HG03066 (cell line): ENCODE data around the gene PRAMEF4.
"Not testable (repeated sequence)": the region's sequence is repeated elsewhere in the genome, so short reads cannot be mapped to it uniquely, and the experiment has no call there.

Experiments used
- ATAC-seq: cut with Tn5 transposase; IDR thresholded peaks from one replicate; pipeline ENCODE4 v1.9.1; 2021; ENCODE audit warnings: low read depth; ENCODE audit not compliant: unreplicated experiment

The PRAMEF4 gene

DNA sequence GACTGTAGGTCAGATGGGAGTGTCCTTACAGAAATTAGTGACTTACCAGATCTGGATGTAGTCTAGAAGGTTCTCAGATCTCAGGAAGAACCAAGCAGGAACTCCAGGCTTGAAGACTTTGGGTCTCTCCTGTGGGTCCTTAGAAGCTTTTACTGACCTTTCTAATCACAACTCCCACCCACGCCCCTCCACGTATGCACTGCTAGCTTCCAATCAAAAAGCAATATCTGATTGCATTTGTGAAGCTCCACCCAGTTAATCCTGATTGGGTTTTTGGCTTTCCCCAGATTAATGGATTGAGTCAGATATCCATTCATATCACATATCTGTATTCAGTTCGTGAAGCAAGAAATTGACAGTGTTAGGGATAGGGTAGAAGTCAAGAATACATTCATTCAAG is at the start of gene PRAMEF4:
PRAMEF4 (minus strand) TSS at position 101 of the 400 bp plus-strand sequence. CDS start 2,807 bp downstream, outside the sequence.
- not testable (repeated sequence) for ATAC-seq

DNA sequence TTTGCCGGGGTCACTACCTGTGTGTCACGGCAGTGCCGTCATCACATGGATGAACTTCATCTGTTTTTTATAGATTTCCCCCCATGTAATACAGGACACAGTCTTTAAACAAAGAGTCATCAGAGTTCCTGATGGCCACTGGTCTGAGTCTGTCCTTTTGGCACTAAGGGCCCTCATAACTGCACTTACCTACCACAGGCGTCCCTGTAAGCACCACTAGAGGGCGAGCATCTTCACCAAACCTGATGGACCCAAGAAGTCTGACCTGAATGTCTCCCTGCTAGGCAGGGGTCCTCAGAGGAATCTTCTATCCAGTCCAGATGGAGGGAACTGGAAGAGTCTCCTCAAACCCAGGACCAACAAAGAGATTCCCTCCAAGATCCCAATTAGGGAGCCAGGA is 38.4 kb upstream of the PRAMEF4 start:
- not testable (repeated sequence) for ATAC-seq

DNA sequence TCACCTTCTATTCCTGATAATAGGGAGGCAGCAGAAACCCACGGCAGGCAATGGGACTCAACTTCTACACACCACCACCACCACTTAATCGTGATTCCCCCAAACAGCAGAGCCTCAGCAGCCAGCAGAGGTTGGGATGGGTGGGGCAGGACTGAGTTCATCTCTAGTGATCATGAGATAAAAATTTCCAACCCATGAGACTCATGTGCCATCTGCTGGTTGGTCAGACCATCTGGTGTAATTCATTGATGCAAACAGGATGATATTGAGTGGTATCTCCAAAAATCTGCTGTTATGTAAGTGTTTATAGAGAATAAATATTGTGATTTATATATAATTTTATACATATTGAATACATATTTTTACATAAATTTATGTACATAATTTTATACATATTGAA is 35.7 kb upstream of the PRAMEF4 start:
- ATAC-seq = not testable (repeated sequence)

DNA sequence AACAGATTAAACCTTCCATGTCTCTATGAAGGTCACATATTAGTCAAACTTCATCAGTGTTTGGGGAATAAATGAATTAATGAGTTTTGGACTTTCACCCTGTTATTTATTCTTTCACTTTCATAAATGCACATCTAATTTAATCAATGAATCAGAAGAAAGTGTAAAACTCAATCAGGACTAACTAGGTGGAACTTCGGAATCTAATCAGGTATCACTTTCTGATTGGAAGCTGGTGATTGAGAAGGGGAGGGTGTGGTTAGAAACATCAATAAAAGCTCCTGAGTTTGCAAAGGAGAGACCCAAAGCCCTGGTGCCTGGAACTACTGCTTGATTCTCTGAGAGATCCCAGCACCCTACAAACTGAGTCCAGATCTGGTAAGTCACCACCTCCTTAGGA is 30.3 kb upstream of the PRAMEF4 start, which contains the start of gene PRAMEF7:
PRAMEF7 (plus strand) TSS at position 301 of the 400 bp plus-strand sequence. CDS start 1,083 bp downstream, outside the sequence.
- ATAC-seq = not testable (repeated sequence)

DNA sequence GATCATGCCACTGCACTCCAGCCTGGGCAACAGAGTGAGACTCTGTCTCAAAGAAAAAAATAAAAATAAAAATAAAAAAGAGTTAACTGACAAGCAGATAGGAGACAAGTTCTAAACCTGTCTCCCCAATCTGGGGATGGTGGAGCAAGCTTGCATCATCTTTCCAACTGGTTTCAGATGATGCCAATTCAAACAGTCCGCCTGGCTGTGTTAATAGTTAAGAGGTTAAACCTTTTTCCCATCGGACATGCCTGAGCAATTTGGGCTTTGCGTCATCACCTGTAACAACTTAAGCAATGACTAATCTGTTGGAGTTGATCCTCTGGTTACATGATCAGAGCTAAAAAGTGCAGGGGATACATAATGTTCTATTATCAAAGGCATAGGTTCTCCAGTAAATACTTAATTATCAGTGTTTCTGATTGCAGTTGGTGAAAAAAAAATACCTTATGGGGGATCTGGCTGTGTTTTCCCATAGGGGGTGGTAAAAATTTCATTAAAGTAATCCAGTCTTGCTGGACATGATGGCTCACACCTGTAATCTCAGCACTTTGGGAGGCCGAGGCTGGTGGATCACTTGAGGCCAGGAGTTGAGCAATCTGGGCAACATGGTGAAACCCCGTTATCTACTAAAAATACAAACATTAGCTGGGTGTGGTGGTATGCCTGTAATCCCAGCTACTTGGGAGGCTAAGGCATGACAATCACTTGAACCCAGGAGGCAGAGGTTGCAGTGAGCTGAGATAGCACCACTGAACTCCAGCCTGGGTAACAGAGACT is 18.0 kb upstream of the PRAMEF4 start:
- ATAC-seq = not testable (repeated sequence)

DNA sequence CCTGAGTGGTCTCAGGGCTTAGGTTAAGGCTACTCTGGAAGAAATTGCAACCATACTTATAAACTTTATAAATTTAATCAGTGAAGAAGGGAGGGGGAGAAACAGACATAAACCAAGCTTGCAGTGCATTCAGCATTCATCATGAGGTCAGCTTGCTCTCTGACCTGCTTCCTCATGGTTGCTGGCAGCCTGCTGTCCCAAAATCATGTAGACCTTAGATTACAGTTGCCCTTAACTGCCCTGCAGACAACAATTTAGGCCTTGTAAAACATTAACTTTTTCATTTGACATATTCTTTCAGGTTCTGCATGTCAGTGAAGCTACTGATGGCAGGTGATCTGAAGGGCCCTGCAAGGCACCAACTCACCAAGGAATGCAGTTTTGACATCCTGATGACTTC is 13.2 kb upstream of the PRAMEF4 start:
- ATAC-seq = not testable (repeated sequence)

DNA sequence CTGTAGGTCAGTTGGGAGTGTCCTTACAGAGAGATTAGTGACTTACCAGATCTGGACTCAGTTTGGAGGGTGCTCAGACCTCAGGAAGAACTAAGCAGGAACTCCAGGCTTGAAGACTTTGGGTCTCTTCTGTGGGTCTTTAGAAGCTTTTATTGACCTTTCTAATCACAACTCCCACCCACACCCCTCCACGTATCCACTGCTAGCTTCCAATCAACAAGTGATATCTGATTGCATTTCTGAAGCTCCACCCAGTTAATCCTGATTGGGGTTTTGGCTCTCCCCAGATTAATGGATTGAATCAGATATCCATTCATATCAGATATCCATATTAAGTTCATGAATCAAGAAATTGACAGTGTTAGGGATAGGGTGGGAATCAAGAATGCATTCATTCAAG is 12.2 kb upstream of the PRAMEF4 start, which contains the start of gene PRAMEF10:
PRAMEF10 (minus strand) TSS at position 101 of the 400 bp plus-strand sequence. CDS start 2,423 bp downstream, outside the sequence.
- ATAC-seq = not testable (repeated sequence)

DNA sequence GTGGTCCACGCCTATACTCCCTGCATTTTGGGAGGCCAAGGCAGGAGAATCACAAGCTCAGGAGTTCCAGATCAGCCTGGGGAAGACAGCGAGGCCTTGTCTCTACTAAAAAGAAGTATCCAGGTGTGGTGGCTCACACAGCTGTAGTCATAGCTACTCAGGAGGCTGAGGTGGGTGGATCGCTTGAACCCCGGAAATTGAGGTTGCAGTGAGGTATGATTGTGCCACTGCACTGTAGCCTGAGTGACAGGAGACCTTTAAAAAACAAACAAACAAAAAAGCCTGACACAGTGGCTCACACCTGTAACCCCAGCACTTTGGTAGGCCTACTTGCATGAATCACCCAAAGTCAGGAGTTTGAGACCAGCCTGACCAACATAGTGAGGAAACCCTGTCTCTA is 7.5 kb downstream of the PRAMEF4 start:
- ATAC-seq = not testable (repeated sequence)

DNA sequence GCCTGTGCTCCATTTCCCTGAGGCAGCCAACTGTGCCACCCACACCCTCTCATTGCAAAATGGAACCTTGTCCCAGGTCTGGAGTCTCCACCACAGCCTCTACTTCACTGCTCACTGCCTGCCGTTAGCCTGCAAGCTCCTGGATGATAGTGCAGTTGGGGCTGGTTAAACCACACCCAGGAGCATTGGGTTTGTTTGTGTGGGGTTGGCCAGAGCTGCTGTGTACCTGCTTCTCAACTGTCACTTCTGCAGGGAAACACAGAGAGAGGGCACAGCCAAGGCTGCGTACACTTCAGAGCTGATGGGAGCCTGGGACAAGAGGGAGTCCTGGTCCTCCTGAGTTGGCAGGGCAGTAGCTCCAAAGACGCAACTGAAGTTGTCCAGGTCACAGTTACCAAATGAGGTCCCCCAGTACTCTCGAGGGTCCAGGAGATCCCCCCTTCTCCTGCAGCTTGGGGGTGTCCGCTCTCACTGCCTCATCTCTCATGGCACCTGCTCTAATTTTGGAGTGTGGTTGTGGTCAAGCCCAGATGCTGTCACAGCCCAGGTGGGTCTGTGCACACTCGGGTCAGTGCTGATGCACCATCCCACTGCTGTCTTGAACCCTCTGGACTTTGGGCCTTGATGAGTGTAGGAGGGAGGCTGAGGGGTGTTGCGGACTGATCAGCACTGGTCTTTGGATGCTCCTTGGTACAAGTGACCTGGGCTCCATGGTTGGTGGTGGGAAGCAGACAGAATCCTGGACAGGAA is 22.7 kb downstream of the PRAMEF4 start:
- ATAC-seq = not testable (repeated sequence)

DNA sequence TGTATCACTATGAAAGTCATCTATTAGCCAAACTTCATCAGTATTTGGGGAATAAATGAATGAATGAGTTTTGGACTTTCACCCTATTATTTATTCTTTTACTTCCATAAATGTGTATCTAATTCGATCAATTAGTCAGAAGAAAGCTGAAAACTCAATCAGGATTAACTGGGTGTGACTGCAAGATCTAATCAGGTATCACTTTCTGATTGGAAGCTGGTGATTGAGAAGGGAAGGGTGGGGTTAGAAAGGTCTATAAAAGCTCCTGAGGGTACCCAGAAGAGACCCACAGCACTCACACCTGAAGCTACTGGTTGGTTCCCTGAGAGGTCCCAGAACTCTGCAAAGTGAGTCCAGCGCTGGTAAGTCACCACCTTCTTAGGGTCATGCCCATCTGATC is 29.2 kb downstream of the PRAMEF4 start, which contains the start of gene PRAMEF2:
PRAMEF2 (plus strand) TSS at position 301 of the 400 bp plus-strand sequence. CDS start 1,924 bp downstream, outside the sequence.
- ATAC-seq = not testable (repeated sequence)

DNA sequence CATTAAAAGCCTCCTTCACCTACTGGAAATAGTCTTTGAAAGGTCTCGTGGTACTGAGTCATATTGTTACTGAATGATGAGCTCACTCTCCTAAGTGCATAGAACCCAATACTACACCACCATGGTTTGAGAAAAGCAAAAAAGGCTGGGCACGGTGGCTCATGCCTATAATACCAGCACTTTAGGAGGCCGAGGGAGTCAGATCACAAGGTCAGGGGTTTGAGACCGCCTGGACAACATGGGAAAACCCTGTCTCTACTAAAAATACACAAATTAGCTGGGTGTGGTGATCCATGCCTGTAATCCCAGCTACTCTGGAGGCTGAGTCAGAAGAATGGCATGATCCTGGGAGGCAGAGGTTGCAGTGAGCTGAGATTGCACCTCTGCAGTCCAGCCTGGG is 34.2 kb downstream of the PRAMEF4 start:
- no peak for ATAC-seq

DNA sequence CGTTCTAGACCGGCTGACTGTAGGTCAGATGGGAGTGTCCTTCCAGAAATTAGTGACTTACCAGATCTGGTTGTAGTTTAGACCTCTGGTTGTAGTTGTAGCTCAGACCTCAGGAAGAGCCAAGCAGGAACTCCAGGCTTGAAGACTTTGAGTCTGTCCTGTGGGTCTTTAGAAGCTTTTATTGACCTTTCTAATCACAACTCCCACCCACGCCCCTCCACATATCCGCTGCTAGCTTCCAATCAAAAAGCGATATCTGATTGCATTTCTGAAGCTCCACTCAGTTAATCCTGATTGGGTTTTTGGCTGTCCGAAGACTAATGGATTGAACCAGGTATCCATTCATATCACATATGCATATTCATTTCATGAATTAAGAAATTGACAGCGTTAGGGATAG is 37.4 kb downstream of the PRAMEF4 start, which contains the start of gene HNRNPCL1:
HNRNPCL1 (minus strand) TSS at position 101 of the 400 bp plus-strand sequence. CDS start 431 bp downstream, outside the sequence.
- ATAC-seq = not testable (repeated sequence)

DNA sequence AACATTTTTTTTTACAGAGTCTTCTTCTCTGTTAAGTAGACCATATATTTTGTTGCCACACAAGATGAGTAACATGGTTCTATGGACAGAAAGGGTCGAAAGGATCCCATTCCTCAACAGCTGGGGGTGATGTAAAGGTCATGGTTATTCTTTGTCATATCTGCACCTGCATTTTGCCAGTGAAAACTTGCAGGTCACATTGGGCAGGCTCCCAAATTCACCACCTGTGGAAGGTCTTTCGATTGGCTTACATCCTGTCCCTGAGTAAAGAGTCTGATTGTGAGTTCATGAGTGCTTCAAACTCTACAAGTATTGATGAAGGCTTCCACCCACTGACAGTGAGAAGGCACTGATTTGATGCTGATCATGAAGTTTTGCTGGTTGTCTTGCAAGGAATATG is 52.8 kb downstream of the PRAMEF4 start:
- ATAC-seq = not testable (repeated sequence)

DNA sequence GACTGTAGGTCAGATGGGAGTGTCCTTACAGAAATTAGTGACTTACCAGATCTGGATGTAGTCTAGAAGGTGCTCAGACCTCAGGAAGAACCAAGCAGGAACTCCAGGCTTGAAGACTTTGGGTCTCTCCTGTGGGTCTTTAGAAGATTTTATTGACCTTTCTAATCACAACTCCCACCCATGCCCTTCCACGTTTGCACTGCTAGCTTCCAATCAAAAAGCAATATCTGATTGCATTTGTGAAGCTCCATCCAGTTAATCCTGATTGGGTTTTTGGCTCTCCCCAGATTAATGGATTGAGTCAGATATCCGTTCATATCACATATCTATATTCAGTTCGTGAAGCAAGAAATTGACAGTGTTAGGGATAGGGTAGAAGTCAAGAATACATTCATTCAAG is 54.7 kb downstream of the PRAMEF4 start, which contains the start of gene PRAMEF11:
PRAMEF11 (minus strand) TSS at position 101 of the 400 bp plus-strand sequence. CDS start 2,621 bp downstream, outside the sequence.
- ATAC-seq = not testable (repeated sequence)
